Astrocyte (in vitro differentiated cells and primary cell): ENCODE measurements around the gene NLGN2. TPM values are rescaled to one million over a fixed set of nuclear protein-coding genes. Genes with fewer than 3 reads are reported as not detected.

ENCODE experiments used
- DNase-seq: peaks from one replicate; pipeline ENCODE4 v3.0.0-alpha.2; 2010; ENCODE audit warnings: low read depth
- FAIRE-seq: peaks from 2 replicates; lab custom pipeline; 2011; peaks lifted over from hg19 to GRCh38; lab: Jason Lieb, UNC
- H2AFZ ChIP-seq: 2 replicates; pipeline ENCODE4 v1.6.0; 2012; ENCODE audit warnings: low read depth, low read length, inconsistent platforms
- H3K27ac ChIP-seq: 2 replicates; pipeline ENCODE4 v1.5.1; 2011; ENCODE audit warnings: low read depth, low read length, inconsistent platforms
- H3K27me3 ChIP-seq: 2 replicates; pipeline ENCODE4 v1.6.0; 2011; ENCODE audit warnings: low read length, inconsistent platforms; ENCODE audit not compliant: insufficient read depth
- H3K36me3 ChIP-seq: 2 replicates; pipeline ENCODE4 v1.5.1; 2011; ENCODE audit warnings: low read length, inconsistent platforms; ENCODE audit not compliant: insufficient read depth
- H3K4me1 ChIP-seq: 2 replicates; pipeline ENCODE4 v1.5.1; 2011; ENCODE audit warnings: low read length, inconsistent platforms; ENCODE audit not compliant: insufficient read depth
- H3K4me2 ChIP-seq: 2 replicates; pipeline ENCODE4 v1.6.0; 2012; ENCODE audit warnings: low read length, inconsistent platforms
- H3K4me3 ChIP-seq: 2 replicates; pipeline ENCODE4 v1.5.1; 2011; ENCODE audit warnings: low read depth, mild to moderate bottlenecking, low read length, inconsistent platforms; ENCODE audit not compliant: insufficient read depth
- H3K79me2 ChIP-seq: 2 replicates; pipeline ENCODE4 v1.6.0; 2012; ENCODE audit warnings: mild to moderate bottlenecking, low read length, inconsistent platforms; ENCODE audit not compliant: insufficient read depth
- H3K9ac ChIP-seq: 2 replicates; pipeline ENCODE4 v1.6.0; 2012; ENCODE audit warnings: mild to moderate bottlenecking, low read length, inconsistent platforms
- H3K9me3 ChIP-seq: 2 replicates; pipeline ENCODE4 v1.5.1; 2012; ENCODE audit warnings: low read depth, mild to moderate bottlenecking, low read length, inconsistent platforms; ENCODE audit not compliant: insufficient read depth
- H4K20me1 ChIP-seq: 2 replicates; pipeline ENCODE4 v1.6.0; 2012; ENCODE audit warnings: low read length, inconsistent platforms; ENCODE audit not compliant: insufficient read depth
- H3K27ac Mint-ChIP-seq: one replicate; pipeline ENCODE4 v1.8.0; 2021; ENCODE audit warnings: mild to moderate bottlenecking, mixed read lengths; ENCODE audit not compliant: unreplicated experiment
- H3K27me3 Mint-ChIP-seq: one replicate; pipeline ENCODE4 v1.8.0; 2021; ENCODE audit warnings: low read depth, mixed read lengths; ENCODE audit not compliant: unreplicated experiment
- H3K36me3 Mint-ChIP-seq: one replicate; pipeline ENCODE4 v1.8.0; 2021; ENCODE audit warnings: low read depth, mixed read lengths; ENCODE audit not compliant: unreplicated experiment
- H3K4me1 Mint-ChIP-seq: one replicate; pipeline ENCODE4 v1.8.0; 2021; ENCODE audit warnings: low read depth, mixed read lengths; ENCODE audit not compliant: unreplicated experiment
- H3K4me3 Mint-ChIP-seq: one replicate; pipeline ENCODE4 v1.8.0; 2021; ENCODE audit warnings: mild to moderate bottlenecking, moderate library complexity, mixed read lengths; ENCODE audit not compliant: unreplicated experiment
- H3K9me3 Mint-ChIP-seq: one replicate; pipeline ENCODE4 v1.8.0; 2021; ENCODE audit warnings: mild to moderate bottlenecking, mixed read lengths; ENCODE audit not compliant: unreplicated experiment
- EZH2 ChIP-seq: IDR thresholded peaks from 2 replicates; pipeline ENCODE4 v1.6.1; 2012; ENCODE audit warnings: mild to moderate bottlenecking, low read length, inconsistent platforms; ENCODE audit not compliant: insufficient read depth
- total RNA-seq: library from RNA; stranded (reverse); gene quantifications from 2 replicates; pipeline ENCODE4 v1.2.1, GENCODE V29; 2021
- TF ChIP-seq, protein P1 (sequence below): IDR thresholded peaks from 2 replicates; pipeline ENCODE4 v1.5.1; 2011; ENCODE audit warnings: low read depth, mild to moderate bottlenecking, inconsistent platforms, low read length, moderate library complexity; ENCODE audit not compliant: insufficient read depth

The NLGN2 gene
- total RNA-seq, 1 donor from 2014 or later: 77.3 TPM

DNA sequence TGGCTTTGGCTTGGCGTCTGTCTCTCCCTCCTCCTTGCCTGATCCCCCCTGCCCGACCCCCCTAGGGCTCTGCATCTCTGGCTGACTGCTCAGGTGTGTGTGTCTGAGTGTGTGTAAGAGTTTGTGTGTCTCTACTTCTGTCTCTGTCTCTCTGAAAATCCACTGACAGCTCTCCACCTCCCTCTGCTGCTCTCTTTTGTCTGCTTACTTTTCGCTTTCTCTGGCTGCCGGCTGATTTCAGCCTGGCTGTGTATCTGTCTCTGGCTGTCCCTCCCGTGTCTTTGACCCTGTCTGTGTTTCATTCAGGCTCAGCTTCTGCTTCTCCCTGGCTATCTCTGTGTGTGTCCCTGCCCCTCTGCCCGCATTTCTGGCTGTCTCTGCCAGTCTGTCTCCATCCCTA, 8.7 kb downstream of the NLGN2 start:
- no peak overlapping the region for H3K4me3 Mint-ChIP-seq
- FAIRE-seq (no peak), DNase-seq (no peak)
- Histone ChIP-seq H3K27ac (no peak overlapping the region), H3K4me2 (no peak overlapping the region), H3K4me1 (peaks cover 8% of the 10 kb centered on the region), H3K9ac (no peak overlapping the region), H3K79me2 (no peaks in the 10 kb centered on the region), H3K4me3 (no peak overlapping the region), H3K36me3 (no peaks in the 10 kb centered on the region), H4K20me1 (peaks cover 19% of the 10 kb centered on the region), H2AFZ (no peak overlapping the region), H3K27me3 (no peaks in the 10 kb centered on the region), H3K9me3 (no peaks in the 10 kb centered on the region)
- H3K36me3 Mint-ChIP-seq: peaks cover 30% of the 10 kb centered on the region
- peaks cover 4% of the 10 kb centered on the region for H3K4me1 Mint-ChIP-seq
- no peaks in the 10 kb centered on the region for H3K27me3 Mint-ChIP-seq
- no peak for TF ChIP-seq EZH2
- TF ChIP-seq, protein P1, sequence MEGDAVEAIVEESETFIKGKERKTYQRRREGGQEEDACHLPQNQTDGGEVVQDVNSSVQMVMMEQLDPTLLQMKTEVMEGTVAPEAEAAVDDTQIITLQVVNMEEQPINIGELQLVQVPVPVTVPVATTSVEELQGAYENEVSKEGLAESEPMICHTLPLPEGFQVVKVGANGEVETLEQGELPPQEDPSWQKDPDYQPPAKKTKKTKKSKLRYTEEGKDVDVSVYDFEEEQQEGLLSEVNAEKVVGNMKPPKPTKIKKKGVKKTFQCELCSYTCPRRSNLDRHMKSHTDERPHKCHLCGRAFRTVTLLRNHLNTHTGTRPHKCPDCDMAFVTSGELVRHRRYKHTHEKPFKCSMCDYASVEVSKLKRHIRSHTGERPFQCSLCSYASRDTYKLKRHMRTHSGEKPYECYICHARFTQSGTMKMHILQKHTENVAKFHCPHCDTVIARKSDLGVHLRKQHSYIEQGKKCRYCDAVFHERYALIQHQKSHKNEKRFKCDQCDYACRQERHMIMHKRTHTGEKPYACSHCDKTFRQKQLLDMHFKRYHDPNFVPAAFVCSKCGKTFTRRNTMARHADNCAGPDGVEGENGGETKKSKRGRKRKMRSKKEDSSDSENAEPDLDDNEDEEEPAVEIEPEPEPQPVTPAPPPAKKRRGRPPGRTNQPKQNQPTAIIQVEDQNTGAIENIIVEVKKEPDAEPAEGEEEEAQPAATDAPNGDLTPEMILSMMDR: no peak
- no peak overlapping the region for H3K27ac Mint-ChIP-seq
- no peaks in the 10 kb centered on the region for H3K9me3 Mint-ChIP-seq

DNA sequence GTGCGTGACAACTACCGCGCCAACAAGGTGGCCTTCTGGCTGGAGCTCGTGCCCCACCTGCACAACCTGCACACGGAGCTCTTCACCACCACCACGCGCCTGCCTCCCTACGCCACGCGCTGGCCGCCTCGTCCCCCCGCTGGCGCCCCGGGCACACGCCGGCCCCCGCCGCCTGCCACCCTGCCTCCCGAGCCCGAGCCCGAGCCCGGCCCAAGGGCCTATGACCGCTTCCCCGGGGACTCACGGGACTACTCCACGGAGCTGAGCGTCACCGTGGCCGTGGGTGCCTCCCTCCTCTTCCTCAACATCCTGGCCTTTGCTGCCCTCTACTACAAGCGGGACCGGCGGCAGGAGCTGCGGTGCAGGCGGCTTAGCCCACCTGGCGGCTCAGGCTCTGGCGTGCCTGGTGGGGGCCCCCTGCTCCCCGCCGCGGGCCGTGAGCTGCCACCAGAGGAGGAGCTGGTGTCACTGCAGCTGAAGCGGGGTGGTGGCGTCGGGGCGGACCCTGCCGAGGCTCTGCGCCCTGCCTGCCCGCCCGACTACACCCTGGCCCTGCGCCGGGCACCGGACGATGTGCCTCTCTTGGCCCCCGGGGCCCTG, 9.5 kb downstream of the NLGN2 start:
- no peaks in the 10 kb centered on the region for H3K9me3 ChIP-seq
- H3K9me3 Mint-ChIP-seq: no peaks in the 10 kb centered on the region
- H3K4me1 Mint-ChIP-seq: peaks cover 4% of the 10 kb centered on the region
- FAIRE-seq (no peak), DNase-seq (no peak)
- no peak overlapping the region for H2AFZ ChIP-seq
- no peak for TF ChIP-seq EZH2
- TF ChIP-seq, protein P1: no peak
- H3K36me3 ChIP-seq: no peaks in the 10 kb centered on the region
- no peak overlapping the region for H3K27ac Mint-ChIP-seq
- no peak overlapping the region for H3K27ac ChIP-seq
- no peaks in the 10 kb centered on the region for H3K27me3 Mint-ChIP-seq
- peaks cover 8% of the 10 kb centered on the region for H3K4me1 ChIP-seq
- H3K4me2 ChIP-seq: no peak overlapping the region
- H3K36me3 Mint-ChIP-seq: peaks cover 29% of the 10 kb centered on the region
- H3K4me3 ChIP-seq: no peak overlapping the region
- H3K9ac ChIP-seq: no peak overlapping the region
- peaks cover 19% of the 10 kb centered on the region for H4K20me1 ChIP-seq
- no peaks in the 10 kb centered on the region for H3K79me2 ChIP-seq
- no peak overlapping the region for H3K4me3 Mint-ChIP-seq
- no peaks in the 10 kb centered on the region for H3K27me3 ChIP-seq

DNA sequence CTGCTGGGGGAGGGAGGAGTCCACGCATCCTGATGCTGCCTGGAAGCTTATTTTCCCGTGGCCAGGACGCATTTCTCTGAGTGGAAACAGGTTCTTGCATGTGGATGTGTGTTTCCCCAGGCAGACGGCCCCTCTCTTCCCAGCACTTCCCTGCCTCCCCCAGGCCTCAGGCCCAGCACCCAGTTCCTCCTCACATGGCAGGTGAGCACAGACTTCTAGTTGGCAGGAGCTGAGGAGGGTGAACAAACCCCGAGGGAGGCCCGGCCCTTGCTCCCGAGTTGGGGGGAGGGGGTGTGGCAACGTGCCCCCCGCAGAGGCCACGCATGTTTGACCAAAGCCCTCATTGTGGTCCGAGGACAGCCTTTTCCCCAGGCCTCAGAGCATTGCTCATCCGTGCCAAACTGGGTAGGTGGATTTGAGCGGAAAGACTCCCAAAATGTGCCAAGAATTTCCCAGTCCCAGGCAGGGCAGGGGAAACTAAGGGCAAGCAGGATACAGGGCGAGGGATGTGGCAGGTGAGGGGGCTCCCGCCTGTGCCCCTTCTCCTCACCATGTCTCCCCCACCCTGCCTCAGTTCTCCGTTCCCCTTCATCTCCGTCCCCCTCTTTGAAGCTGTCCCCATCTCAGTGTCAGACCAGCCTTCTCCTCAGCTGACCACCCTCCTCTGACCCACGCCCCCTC, 11.0 kb downstream of the NLGN2 start:
- no peak for FAIRE-seq
- Mint-ChIP-seq H3K9me3 (no peaks in the 10 kb centered on the region), H3K4me3 (peak overlapping the region; percentile 5), H3K27me3 (no peaks in the 10 kb centered on the region), H3K4me1 (no peaks in the 10 kb centered on the region), H3K27ac (peak overlapping the region; percentile 12), H3K36me3 (peaks cover 20% of the 10 kb centered on the region)
- no peak for DNase-seq
- Histone ChIP-seq H3K9ac (no peak overlapping the region), H3K27me3 (no peaks in the 10 kb centered on the region), H3K9me3 (no peaks in the 10 kb centered on the region), H3K36me3 (no peaks in the 10 kb centered on the region), H3K27ac (no peak overlapping the region), H4K20me1 (peaks cover 19% of the 10 kb centered on the region), H3K4me1 (peaks cover 1% of the 10 kb centered on the region), H3K79me2 (no peaks in the 10 kb centered on the region), H3K4me2 (no peak overlapping the region), H3K4me3 (no peak overlapping the region), H2AFZ (no peak overlapping the region)
- TF ChIP-seq, protein P1: no peak
- TF ChIP-seq EZH2: no peak
